Prostate gland (tissue), 2 donors: ENCODE results near the gene COL23A1. TPM values are rescaled to one million over a fixed set of nuclear protein-coding genes. Genes with fewer than 3 reads are reported as not detected.

Experiments
- DNase-seq: peaks from one replicate; pipeline ENCODE4 v3.0.0-alpha.2; 2019; ENCODE audit warnings: low spot score
- H3K27ac ChIP-seq, 2 donors: fragments of 200-600 bp; sonication (generic); 2 replicates each; pipeline ENCODE4 v1.5.1; 2017 to 2019
- H3K27me3 ChIP-seq: fragments of 200-600 bp; sonication (generic); replicated peaks from 2 replicates; pipeline ENCODE4 v1.5.1; 2019; ENCODE audit not compliant: insufficient read depth
- H3K36me3 ChIP-seq, 2 donors: fragments of 200-600 bp; sonication (generic); 1 replicate in 1 of 2; 2 replicates in 1 of 2; pipeline versions ENCODE4 v1.5.1 to v1.8.1; 2017 to 2019
- H3K4me1 ChIP-seq: fragments of 200-600 bp; sonication (generic); replicated peaks from 2 replicates; pipeline ENCODE4 v1.5.1; 2019
- H3K4me3 ChIP-seq, 2 donors: fragments of 200-600 bp; sonication (generic); 2 replicates each; pipeline ENCODE4 v1.5.1; 2017 to 2019
- H3K9me3 ChIP-seq: fragments of 200-600 bp; sonication (generic); 2 replicates; pipeline ENCODE4 v1.5.1; 2017
- CTCF ChIP-seq, 4 experiments: fragments of 200-600 bp in 2 of 4; fragments of 450-650 bp in 2 of 4; sonication (generic) in 2 of 4; IDR thresholded peaks; 1 replicate in 3 of 4; 2 replicates in 1 of 4; pipeline ENCODE4 v1.5.1; 2016 to 2019; ENCODE audit warnings: antibody characterized with exemption in 4 of 4, mild to moderate bottlenecking in 2 of 4, moderate library complexity in 2 of 4
- POLR2A ChIP-seq: fragments of 450-650 bp; IDR thresholded peaks from one replicate; pipeline ENCODE4 v1.6.1; 2016; ENCODE audit warnings: antibody characterized with exemption, mild to moderate bottlenecking
- POLR2AphosphoS5 ChIP-seq: sonication (generic); formaldehyde crosslinking; IDR thresholded peaks from one replicate; pipeline ENCODE4 v1.6.1; 2017; ENCODE audit warnings: antibody characterized with exemption
- WGBS: methylation state at CpG from one replicate; pipeline ENCODE4 v1.1.5; 2018; 5-methylcytosine and 5-hydroxymethylcytosine counted together
- intact Hi-C: fragments of 100-400 bp; cut with DNase I; formaldehyde crosslinking; loops from one replicate; pipeline ENCODE4 v1.14.2; 2022
- total RNA-seq, 2 donors: library from RNA; depleted of rRNA; stranded (reverse); fragments of >200 nt; gene quantifications; one replicate each; pipeline ENCODE4 v1.1.0, GENCODE V29; 2016

The COL23A1 gene
- total RNA-seq, 2 donors from 2014 or later: 2.7 to 6.1 TPM

DNA sequence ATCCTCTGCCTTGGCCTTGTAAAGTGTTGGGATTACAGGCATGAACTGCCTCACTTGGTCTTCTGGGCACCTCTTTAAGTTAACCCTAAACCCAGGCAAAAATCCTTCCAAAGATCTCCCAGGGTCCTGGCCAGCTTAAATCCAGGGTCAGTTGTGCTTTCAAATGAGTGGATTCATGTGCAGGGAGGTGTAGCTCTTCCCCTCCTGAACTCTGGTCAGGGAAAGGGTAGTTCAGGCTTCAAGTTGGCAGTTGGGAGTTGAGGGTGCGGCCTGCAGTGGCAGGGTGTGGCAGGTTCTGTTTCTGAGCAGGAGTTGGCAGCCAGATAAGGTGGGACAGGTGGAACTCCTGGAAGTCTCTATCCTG, 382.3 kb downstream of the COL23A1 start:
- DNase-seq: no peak
- Histone ChIP-seq H3K27ac (no peak overlapping the region), H3K9me3 (no peaks in the 10 kb centered on the region), H3K4me1 (peaks cover 13% of the 10 kb centered on the region), H3K36me3 (peaks cover 25 to 32% of the 10 kb centered on the region in 2 donors), H3K27me3 (no peaks in the 10 kb centered on the region), H3K4me3 (no peak overlapping the region)
- TF ChIP-seq POLR2AphosphoS5 (no peak), CTCF (IDR thresholded peaks at IDR 0.05) (no peak), POLR2A (no peak)
- WGBS: 82% methylated on average over 1 of the region's 1 CpG
- intact Hi-C loops: no loop called here

GRCh38 chr5:178207183-178207916, 382.8 kb downstream of the COL23A1 start:
- no peaks in the 10 kb centered on the region for H3K27me3 ChIP-seq
- intact Hi-C loops: no loop called here
- peaks cover 25 to 32% of the 10 kb centered on the region in 2 donors for H3K36me3 ChIP-seq
- 69% methylated on average over 5 of the region's 5 CpGs for WGBS
- H3K27ac ChIP-seq: peak overlapping the region; percentile 48 to 88
- DNase-seq: peak; percentile 81
- no peak overlapping the region for H3K4me3 ChIP-seq
- peaks cover 13% of the 10 kb centered on the region for H3K4me1 ChIP-seq
- H3K9me3 ChIP-seq: no peaks in the 10 kb centered on the region
- TF ChIP-seq POLR2AphosphoS5 (peak; percentile 87), CTCF (IDR thresholded peaks at IDR 0.05) (no peak)

- Histone ChIP-seq H3K27ac (peak overlapping the region; percentile 48 to 88), H3K9me3 (no peaks in the 10 kb centered on the region), H3K4me3 (peak overlapping the region; percentile 90 to 95), H3K27me3 (no peaks in the 10 kb centered on the region), H3K4me1 (peaks cover 13% of the 10 kb centered on the region), H3K36me3 (peaks cover 20 to 25% of the 10 kb centered on the region in 2 donors)
- TF ChIP-seq POLR2AphosphoS5 (no peak), CTCF (IDR thresholded peaks at IDR 0.05) (no peak), POLR2A (no peak)
- intact Hi-C loops: no loop called here
- DNase-seq: no peak
- 41% methylated on average over 12 of the region's 12 CpGs for WGBS
Measured at GRCh38 chr5:178206166-178207101, 383.8 kb downstream of the COL23A1 start.

DNA sequence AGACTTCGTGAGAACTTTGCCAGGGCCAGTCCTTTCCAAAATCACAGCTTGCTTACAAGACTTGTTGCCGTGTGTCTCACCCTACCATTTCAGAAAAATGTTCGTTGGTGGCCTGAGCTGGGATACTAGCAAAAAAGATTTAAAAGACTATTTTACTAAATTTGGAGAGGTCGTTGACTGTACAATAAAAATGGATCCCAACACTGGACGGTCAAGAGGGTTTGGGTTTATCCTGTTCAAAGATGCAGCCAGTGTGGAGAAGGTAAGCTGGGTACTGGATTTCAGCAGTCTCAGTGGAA, 384.5 kb downstream of the COL23A1 start:
- WGBS: 3% methylated on average over 5 of the region's 5 CpGs
- H3K4me3 ChIP-seq: peak overlapping the region; percentile 90 to 95
- peaks cover 14 to 19% of the 10 kb centered on the region in 2 donors for H3K36me3 ChIP-seq
- no peak for TF ChIP-seq CTCF (IDR thresholded peaks at IDR 0.05)
- TF ChIP-seq POLR2AphosphoS5: no peak
- TF ChIP-seq POLR2A: no peak
- DNase-seq: no peak
- peak overlapping the region; percentile 75 to 88 for H3K27ac ChIP-seq
- peaks cover 13% of the 10 kb centered on the region for H3K4me1 ChIP-seq
- intact Hi-C loops: no loop called here
- no peaks in the 10 kb centered on the region for H3K9me3 ChIP-seq
- H3K27me3 ChIP-seq: no peaks in the 10 kb centered on the region
